CD4-positive, alpha-beta T cell (primary cell): ENCODE data around the gene RAB14. TPM values are rescaled to one million over a fixed set of nuclear protein-coding genes. Genes with fewer than 3 reads are reported as not detected.

Experiments used
- ATAC-seq: fragments of 200-7000 bp; cut with Tn5 transposase; one replicate; pipeline ENCODE4 v1.10.0; 2022; ENCODE audit warnings: mild to moderate bottlenecking; ENCODE audit not compliant: poor library complexity
- CTCF ChIA-PET: fragments of 350-600 bp; sonication (Branson Sonifier 250); formaldehyde crosslinking; loops from one replicate; lab custom pipeline; 2021; ENCODE audit warnings: antibody characterized with exemption, inconsistent platforms; lab: Charles Lee
- POLR2A ChIA-PET: fragments of 350-600 bp; sonication (Branson Sonifier 250); formaldehyde crosslinking; loops from one replicate; lab custom pipeline; 2021; ENCODE audit warnings: antibody characterized with exemption, inconsistent platforms; lab: Charles Lee
- DNase-seq, 14 experiments: peaks; one replicate each; pipeline ENCODE4 v3.0.0-alpha.2; 2013 to 2020; ENCODE audit warnings: mixed read lengths in 2 of 14
- H3K27ac ChIP-seq, 2 donors: one replicate each; pipeline versions ENCODE4 v1.5.1 to v1.7.0; 2013; ENCODE audit warnings: low read length in 2 of 2, low read depth in 1 of 2, mild to moderate bottlenecking in 1 of 2
- H3K27me3 ChIP-seq, 2 experiments: 1 replicate in 1 of 2; 2 replicates in 1 of 2; pipeline versions ENCODE4 v1.6.1 to v1.7.0; 2013; ENCODE audit warnings: low read length in 2 of 2, control low read depth in 1 of 2, mild to moderate bottlenecking in 1 of 2, moderate library complexity in 1 of 2; ENCODE audit not compliant: insufficient read depth in 2 of 2, control insufficient read depth in 1 of 2
- H3K36me3 ChIP-seq: one replicate; pipeline ENCODE4 v1.6.1; 2013; ENCODE audit warnings: low read length, control low read depth; ENCODE audit not compliant: insufficient read depth
- H3K4me1 ChIP-seq: one replicate; pipeline ENCODE4 v1.6.1; 2013; ENCODE audit warnings: low read length, control low read depth; ENCODE audit not compliant: insufficient read depth
- H3K4me3 ChIP-seq: one replicate; pipeline ENCODE4 v1.5.1; 2013; ENCODE audit warnings: mild to moderate bottlenecking, low read length, moderate library complexity
- H3K9me3 ChIP-seq, 2 experiments: 1 replicate in 1 of 2; 2 replicates in 1 of 2; pipeline versions ENCODE4 v1.6.1 to v1.7.0; 2013; ENCODE audit warnings: low read length in 2 of 2, mild to moderate bottlenecking in 2 of 2, control low read depth in 1 of 2, moderate library complexity in 1 of 2; ENCODE audit not compliant: control insufficient read depth in 1 of 2, insufficient read depth in 1 of 2
- H3K27ac Mint-ChIP-seq: one replicate; pipeline ENCODE4 v1.8.0; 2020; ENCODE audit warnings: mixed read lengths
- H3K27me3 Mint-ChIP-seq: one replicate; pipeline ENCODE4 v1.8.0; 2021; ENCODE audit warnings: mixed read lengths
- H3K36me3 Mint-ChIP-seq: one replicate; pipeline ENCODE4 v1.8.0; 2021; ENCODE audit warnings: low read depth, mixed read lengths
- H3K4me1 Mint-ChIP-seq: one replicate; pipeline ENCODE4 v1.8.0; 2021; ENCODE audit warnings: low read depth, mixed read lengths
- H3K4me3 Mint-ChIP-seq: one replicate; pipeline ENCODE4 v1.8.0; 2020; ENCODE audit warnings: mild to moderate bottlenecking, mixed read lengths
- H3K9me3 Mint-ChIP-seq: one replicate; pipeline ENCODE4 v1.8.0; 2020; ENCODE audit warnings: mixed read lengths
- intact Hi-C, 2 experiments: fragments of 100-400 bp; cut with DNase I in 1 of 2; cut with micrococcal nuclease in 1 of 2; formaldehyde crosslinking; loops; one replicate each; pipeline versions ENCODE4 v1.15.1 to v1.9.0; 2023 to 2025; cut with DNase I, micrococcal nuclease
- total RNA-seq, 174 experiments: library from RNA in 2 of 174; stranded (reverse) in 2 of 174; gene quantifications; one replicate each; pipeline ENCODE4 v1.2.3 and lab custom pipeline; 2021 to 2026
- TF ChIP-seq, protein P1 (sequence below): fragments of 200-600 bp; IDR thresholded peaks from one replicate; pipeline ENCODE4 v1.8.0; 2022; ENCODE audit warnings: antibody characterized with exemption, mild to moderate bottlenecking

The RAB14 gene
- total RNA-seq, 2 experiments from 2014 or later = 57.4 to 58.2 TPM

DNA sequence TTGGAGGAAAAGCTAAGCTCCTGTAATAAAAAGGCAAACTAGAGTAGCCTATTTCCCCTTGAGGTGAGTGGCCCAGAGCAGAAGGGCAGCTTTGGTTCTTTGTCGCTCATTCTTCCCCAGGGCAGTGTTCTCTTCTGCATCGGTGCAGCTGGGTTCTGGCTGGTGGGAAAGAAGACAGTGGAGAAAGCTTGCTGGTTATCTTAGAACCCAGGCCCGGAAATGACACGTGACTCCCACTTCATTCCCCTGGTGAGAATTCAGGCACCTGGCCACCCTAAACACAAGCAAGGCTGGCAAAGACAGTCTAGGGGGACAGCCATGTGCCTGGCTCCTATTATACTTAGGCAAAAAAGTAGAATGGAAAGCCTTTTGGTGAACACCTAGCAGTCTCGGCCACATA, 33.8 kb upstream of the RAB14 start:
- no peak overlapping the region for H3K27ac ChIP-seq
- H3K9me3 ChIP-seq = no peaks in the 10 kb centered on the region
- Mint-ChIP-seq H3K4me3 (no peak overlapping the region), H3K9me3 (no peaks in the 10 kb centered on the region), H3K36me3 (no peaks in the 10 kb centered on the region), H3K27me3 (no peaks in the 10 kb centered on the region), H3K27ac (no peak overlapping the region), H3K4me1 (no peaks in the 10 kb centered on the region)
- TF ChIP-seq, protein P1, sequence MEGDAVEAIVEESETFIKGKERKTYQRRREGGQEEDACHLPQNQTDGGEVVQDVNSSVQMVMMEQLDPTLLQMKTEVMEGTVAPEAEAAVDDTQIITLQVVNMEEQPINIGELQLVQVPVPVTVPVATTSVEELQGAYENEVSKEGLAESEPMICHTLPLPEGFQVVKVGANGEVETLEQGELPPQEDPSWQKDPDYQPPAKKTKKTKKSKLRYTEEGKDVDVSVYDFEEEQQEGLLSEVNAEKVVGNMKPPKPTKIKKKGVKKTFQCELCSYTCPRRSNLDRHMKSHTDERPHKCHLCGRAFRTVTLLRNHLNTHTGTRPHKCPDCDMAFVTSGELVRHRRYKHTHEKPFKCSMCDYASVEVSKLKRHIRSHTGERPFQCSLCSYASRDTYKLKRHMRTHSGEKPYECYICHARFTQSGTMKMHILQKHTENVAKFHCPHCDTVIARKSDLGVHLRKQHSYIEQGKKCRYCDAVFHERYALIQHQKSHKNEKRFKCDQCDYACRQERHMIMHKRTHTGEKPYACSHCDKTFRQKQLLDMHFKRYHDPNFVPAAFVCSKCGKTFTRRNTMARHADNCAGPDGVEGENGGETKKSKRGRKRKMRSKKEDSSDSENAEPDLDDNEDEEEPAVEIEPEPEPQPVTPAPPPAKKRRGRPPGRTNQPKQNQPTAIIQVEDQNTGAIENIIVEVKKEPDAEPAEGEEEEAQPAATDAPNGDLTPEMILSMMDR = no peak
- no peak overlapping the region for H3K4me3 ChIP-seq
- ChIA-PET CTCF (interaction anchor here (1.3 to 1.5 kb wide), 2 partner anchors 10 to 22 kb away, joined by 3 read pairs; no protein-coding TSS in a partner anchor), POLR2A (no interaction called here)
- H3K4me1 ChIP-seq = no peaks in the 10 kb centered on the region
- no peak for ATAC-seq
- peaks cover 3% of the 10 kb centered on the region for H3K36me3 ChIP-seq
- H3K27me3 ChIP-seq = no peaks in the 10 kb centered on the region
- intact Hi-C loops = no loop called here
- no peak for DNase-seq

DNA sequence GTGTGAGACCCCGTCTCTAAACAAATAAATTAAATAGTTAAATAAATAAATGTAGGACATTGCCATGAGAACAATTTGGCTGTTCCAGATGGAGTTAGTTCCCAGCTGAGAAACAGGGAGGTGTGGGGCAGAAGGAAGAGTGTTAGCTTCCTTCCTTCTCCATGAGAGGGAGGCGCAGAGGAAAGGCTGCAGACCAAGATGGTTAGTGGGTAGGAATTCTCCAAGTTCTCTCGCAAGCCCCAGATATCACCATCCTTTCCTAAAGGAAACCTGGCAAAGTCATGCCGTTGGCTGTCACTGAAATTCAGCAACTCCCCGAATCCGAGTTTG, 33.1 kb upstream of the RAB14 start:
- H3K27ac ChIP-seq = no peak overlapping the region
- CTCF ChIA-PET = interaction anchor here (1.3 kb wide), 1 partner anchor 22 kb away, joined by 3 read pairs; no protein-coding TSS in a partner anchor
- ATAC-seq = no peak

DNA sequence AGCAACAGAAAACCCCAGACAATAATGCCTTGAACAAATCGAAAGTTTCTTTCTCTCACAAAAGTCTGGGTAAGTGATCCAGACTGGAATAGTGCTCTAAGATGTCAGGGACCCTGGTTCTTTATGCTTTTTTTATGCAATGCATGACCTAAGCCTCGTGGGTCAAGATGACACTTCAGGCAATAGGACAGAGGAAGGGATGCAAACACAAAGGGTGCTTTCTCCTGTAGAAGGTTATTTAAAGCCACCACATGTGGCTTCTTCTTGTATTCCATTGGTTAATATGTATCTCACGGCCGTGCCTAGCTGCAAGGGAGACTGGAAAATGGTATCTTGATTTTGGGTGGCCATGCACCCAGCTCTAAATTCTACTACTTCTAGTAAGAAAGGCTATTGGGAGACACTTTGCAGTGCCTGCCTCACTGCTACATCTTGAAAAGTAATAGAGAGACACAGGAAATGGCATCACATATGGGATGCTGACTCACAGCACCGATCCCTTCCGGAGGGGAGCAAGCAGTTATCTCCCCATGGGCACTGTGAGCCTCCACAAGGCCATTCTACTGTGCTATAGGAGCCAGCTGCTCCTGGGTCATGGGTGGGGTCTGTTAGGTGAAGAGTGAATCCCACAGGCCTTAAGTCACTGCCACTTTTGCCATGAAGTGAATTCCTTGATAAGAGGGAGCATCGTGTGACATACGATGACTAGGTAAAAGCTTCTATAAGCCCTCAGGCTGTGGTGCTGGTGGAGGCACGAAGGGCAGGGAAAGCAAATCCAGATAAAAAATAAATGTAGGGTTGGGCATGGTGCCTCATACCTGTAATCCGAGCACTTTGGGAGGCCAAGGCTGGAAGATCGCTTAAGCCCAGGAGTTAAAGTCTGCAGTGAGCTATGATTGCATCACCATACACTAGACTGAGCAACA, 32.5 kb upstream of the RAB14 start:
- Histone ChIP-seq H3K27ac (no peak overlapping the region), H3K36me3 (peaks cover 3% of the 10 kb centered on the region), H3K9me3 (no peaks in the 10 kb centered on the region), H3K4me1 (no peaks in the 10 kb centered on the region), H3K27me3 (no peaks in the 10 kb centered on the region), H3K4me3 (no peak overlapping the region)
- TF ChIP-seq, protein P1 = no peak
- Mint-ChIP-seq H3K27ac (no peak overlapping the region), H3K9me3 (no peaks in the 10 kb centered on the region), H3K4me1 (no peaks in the 10 kb centered on the region), H3K36me3 (no peaks in the 10 kb centered on the region), H3K4me3 (no peak overlapping the region), H3K27me3 (no peaks in the 10 kb centered on the region)
- DNase-seq = peak in 2 of 14 experiments; percentile 22 to 41
- ChIA-PET POLR2A (interaction anchor here (0.6 kb wide), 1 partner anchor 603 kb away, joined by 3 read pairs; no protein-coding TSS in a partner anchor), CTCF (interaction anchor here (0.5 to 1.3 kb wide), 2 partner anchors 21 to 463 kb away, joined by 3 read pairs; no protein-coding TSS in a partner anchor)
- no peak for ATAC-seq
- intact Hi-C loops = no loop called here

More for the DNA sequence above, 33.1 kb upstream of the RAB14 start:
- Mint-ChIP-seq H3K9me3 (no peaks in the 10 kb centered on the region), H3K36me3 (no peaks in the 10 kb centered on the region), H3K4me3 (no peak overlapping the region), H3K27me3 (no peaks in the 10 kb centered on the region), H3K27ac (no peak overlapping the region), H3K4me1 (no peaks in the 10 kb centered on the region)
- H3K9me3 ChIP-seq = no peaks in the 10 kb centered on the region
- intact Hi-C loops = no loop called here
- no peak for DNase-seq
- H3K4me3 ChIP-seq = no peak overlapping the region
- peaks cover 3% of the 10 kb centered on the region for H3K36me3 ChIP-seq
- POLR2A ChIA-PET = no interaction called here
- H3K4me1 ChIP-seq = no peaks in the 10 kb centered on the region
- H3K27me3 ChIP-seq = no peaks in the 10 kb centered on the region
- TF ChIP-seq, protein P1 = no peak
